Uterus (tissue), 2 donors: Measurements from ENCODE around the gene TRIM40.

Experiments
- POLR2A ChIP-seq, 2 donors: fragments of 450-650 bp; IDR thresholded peaks; one replicate each; pipeline ENCODE4 v1.6.1; 2016; ENCODE audit warnings: antibody characterized with exemption in 2 of 2, mild to moderate bottlenecking in 1 of 2, moderate library complexity in 1 of 2
- TF ChIP-seq, protein P1 (sequence below), 4 experiments: fragments of 200-600 bp in 2 of 4; fragments of 450-650 bp in 2 of 4; sonication (generic) in 2 of 4; IDR thresholded peaks; one replicate each; pipeline ENCODE4 v1.5.1; 2016 to 2019; ENCODE audit warnings: antibody characterized with exemption in 4 of 4, mild to moderate bottlenecking in 2 of 4, moderate library complexity in 1 of 4

DNA sequence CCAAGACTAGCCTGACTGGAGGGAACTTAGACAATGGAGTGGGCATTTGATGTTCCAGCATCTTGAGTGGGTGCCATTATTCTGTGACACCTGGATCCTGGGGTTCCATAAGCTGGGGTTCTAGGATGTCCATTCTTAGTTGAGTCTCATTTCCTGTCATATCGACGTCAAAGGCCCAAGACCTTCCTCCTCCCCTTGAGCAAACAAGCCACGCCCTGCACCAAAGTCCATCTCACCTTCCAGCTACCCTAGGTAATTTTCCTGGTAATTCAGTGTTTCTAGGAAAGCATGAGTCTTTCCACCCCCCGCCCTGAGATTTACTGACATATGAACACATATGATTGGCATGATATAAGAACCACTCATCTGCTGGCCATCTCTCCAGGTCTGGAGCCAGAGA is at the start of gene TRIM40:
- TF ChIP-seq POLR2A (IDR thresholded peaks at IDR 0.05): no peak
- TF ChIP-seq, protein P1, sequence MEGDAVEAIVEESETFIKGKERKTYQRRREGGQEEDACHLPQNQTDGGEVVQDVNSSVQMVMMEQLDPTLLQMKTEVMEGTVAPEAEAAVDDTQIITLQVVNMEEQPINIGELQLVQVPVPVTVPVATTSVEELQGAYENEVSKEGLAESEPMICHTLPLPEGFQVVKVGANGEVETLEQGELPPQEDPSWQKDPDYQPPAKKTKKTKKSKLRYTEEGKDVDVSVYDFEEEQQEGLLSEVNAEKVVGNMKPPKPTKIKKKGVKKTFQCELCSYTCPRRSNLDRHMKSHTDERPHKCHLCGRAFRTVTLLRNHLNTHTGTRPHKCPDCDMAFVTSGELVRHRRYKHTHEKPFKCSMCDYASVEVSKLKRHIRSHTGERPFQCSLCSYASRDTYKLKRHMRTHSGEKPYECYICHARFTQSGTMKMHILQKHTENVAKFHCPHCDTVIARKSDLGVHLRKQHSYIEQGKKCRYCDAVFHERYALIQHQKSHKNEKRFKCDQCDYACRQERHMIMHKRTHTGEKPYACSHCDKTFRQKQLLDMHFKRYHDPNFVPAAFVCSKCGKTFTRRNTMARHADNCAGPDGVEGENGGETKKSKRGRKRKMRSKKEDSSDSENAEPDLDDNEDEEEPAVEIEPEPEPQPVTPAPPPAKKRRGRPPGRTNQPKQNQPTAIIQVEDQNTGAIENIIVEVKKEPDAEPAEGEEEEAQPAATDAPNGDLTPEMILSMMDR (IDR thresholded peaks at IDR 0.05): no peak
